ENCODE measurements around the gene CDS1. TPM values are rescaled to one million over a fixed set of nuclear protein-coding genes. Genes with fewer than 3 reads are reported as not detected.

Gene CDS1
- total and polyA plus RNA-seq, 8 donors = 3.2 to 62.6 (median 6.7) TPM

DNA sequence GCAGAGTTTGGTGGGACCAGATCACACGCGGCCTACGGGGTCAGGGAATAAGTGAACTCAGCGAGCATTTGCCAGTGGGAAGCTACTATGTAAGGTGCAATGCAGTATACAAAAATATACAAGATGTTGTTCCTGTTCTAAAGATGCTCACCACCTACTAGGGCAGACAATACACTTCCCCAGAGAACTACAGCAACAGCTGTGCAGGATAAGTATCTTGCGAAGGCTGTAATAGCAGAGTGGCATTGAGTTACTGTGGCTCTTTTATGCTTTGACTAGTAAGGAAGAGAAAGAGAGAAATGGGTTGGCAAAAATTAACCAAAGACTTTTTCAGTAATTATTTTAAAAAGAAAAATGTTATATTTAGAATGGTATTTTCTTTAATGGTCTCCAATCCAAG is 61.2 kb downstream of the CDS1 start:
- Histone ChIP-seq H3K9me3 (no peaks in the 10 kb centered on the region), H3K36me3 (peaks cover 0 to 19% (median 5%) of the 10 kb centered on the region in 4 donors), H3K4me1 (peaks cover 0 to 9% (median 4%) of the 10 kb centered on the region in 4 donors), H3K4me3 (no peak overlapping the region), H3K27ac (no peak overlapping the region), H3K27me3 (no peaks in the 10 kb centered on the region)
- no peak for TF ChIP-seq POLR2AphosphoS5 (IDR thresholded peaks at IDR 0.05)
- TF ChIP-seq, protein P1, sequence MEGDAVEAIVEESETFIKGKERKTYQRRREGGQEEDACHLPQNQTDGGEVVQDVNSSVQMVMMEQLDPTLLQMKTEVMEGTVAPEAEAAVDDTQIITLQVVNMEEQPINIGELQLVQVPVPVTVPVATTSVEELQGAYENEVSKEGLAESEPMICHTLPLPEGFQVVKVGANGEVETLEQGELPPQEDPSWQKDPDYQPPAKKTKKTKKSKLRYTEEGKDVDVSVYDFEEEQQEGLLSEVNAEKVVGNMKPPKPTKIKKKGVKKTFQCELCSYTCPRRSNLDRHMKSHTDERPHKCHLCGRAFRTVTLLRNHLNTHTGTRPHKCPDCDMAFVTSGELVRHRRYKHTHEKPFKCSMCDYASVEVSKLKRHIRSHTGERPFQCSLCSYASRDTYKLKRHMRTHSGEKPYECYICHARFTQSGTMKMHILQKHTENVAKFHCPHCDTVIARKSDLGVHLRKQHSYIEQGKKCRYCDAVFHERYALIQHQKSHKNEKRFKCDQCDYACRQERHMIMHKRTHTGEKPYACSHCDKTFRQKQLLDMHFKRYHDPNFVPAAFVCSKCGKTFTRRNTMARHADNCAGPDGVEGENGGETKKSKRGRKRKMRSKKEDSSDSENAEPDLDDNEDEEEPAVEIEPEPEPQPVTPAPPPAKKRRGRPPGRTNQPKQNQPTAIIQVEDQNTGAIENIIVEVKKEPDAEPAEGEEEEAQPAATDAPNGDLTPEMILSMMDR (IDR thresholded peaks at IDR 0.05) = no peak
- no peak for TF ChIP-seq POLR2A (IDR thresholded peaks at IDR 0.05)
- TF ChIP-seq EP300 (IDR thresholded peaks at IDR 0.05) = no peak
- intact Hi-C loops (cut with DNase I; ENCODE audit: low total_unique reads) = no loop called here
- no peak for DNase-seq
- 86 to 91% (median 91%) methylated on average over 5 of the region's 5 CpGs for WGBS, 5 donors

- intact Hi-C loops (cut with DNase I; ENCODE audit: low total_unique reads) = no loop called here
- no peak overlapping the region for H3K4me3 ChIP-seq
- no peak overlapping the region for H3K27ac ChIP-seq
- peaks cover 0 to 15% (median 6%) of the 10 kb centered on the region in 4 donors for H3K4me1 ChIP-seq
- H3K36me3 ChIP-seq = peaks cover 0 to 6% (median 0%) of the 10 kb centered on the region in 4 donors
- WGBS, 5 donors = 44 to 84% (median 70%) methylated on average over 2 of the region's 2 CpGs
- TF ChIP-seq, protein P1 (IDR thresholded peaks at IDR 0.05) = no peak
- no peak for TF ChIP-seq POLR2A (IDR thresholded peaks at IDR 0.05)
- no peak for TF ChIP-seq POLR2AphosphoS5 (IDR thresholded peaks at IDR 0.05)
- no peak for TF ChIP-seq EP300 (IDR thresholded peaks at IDR 0.05)
- no peak for DNase-seq
- H3K27me3 ChIP-seq = no peaks in the 10 kb centered on the region
- H3K9me3 ChIP-seq = no peaks in the 10 kb centered on the region
Observed at GRCh38 chr4:84647312-84647884, 64.5 kb downstream of the CDS1 start.

DNA sequence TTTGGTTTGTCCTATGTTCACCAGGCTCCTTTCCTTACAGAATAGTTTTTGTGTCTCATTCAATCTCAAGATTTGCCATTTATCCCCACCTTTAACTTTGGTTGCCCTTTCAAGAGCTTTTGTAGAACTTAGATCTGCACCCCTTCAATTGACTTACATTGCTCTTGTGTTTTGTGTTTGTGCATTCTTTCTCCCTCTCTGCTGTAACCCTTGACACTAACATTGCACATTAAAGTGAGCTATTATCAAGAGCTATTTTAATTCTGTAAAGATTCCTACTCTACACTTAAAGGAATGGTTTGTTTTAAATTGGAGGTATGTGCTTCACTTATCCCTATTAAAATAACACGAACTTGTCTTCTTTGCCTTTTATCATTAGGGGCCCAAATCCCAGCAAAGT is 65.3 kb downstream of the CDS1 start:
- 17 to 78% (median 52%) methylated on average over 1 of the region's 1 CpG for WGBS, 5 donors
- Histone ChIP-seq H3K4me3 (no peak overlapping the region), H3K27me3 (no peaks in the 10 kb centered on the region), H3K9me3 (no peaks in the 10 kb centered on the region), H3K4me1 (peaks cover 0 to 15% (median 6%) of the 10 kb centered on the region in 4 donors), H3K36me3 (peaks cover 0 to 6% (median 0%) of the 10 kb centered on the region in 4 donors), H3K27ac (no peak overlapping the region)
- no peak for TF ChIP-seq POLR2A (IDR thresholded peaks at IDR 0.05)
- no peak for TF ChIP-seq POLR2AphosphoS5 (IDR thresholded peaks at IDR 0.05)
- TF ChIP-seq, protein P1 (IDR thresholded peaks at IDR 0.05) = no peak
- no peak for TF ChIP-seq EP300 (IDR thresholded peaks at IDR 0.05)
- no peak for DNase-seq
- intact Hi-C loops (cut with DNase I; ENCODE audit: low total_unique reads) = no loop called here

DNA sequence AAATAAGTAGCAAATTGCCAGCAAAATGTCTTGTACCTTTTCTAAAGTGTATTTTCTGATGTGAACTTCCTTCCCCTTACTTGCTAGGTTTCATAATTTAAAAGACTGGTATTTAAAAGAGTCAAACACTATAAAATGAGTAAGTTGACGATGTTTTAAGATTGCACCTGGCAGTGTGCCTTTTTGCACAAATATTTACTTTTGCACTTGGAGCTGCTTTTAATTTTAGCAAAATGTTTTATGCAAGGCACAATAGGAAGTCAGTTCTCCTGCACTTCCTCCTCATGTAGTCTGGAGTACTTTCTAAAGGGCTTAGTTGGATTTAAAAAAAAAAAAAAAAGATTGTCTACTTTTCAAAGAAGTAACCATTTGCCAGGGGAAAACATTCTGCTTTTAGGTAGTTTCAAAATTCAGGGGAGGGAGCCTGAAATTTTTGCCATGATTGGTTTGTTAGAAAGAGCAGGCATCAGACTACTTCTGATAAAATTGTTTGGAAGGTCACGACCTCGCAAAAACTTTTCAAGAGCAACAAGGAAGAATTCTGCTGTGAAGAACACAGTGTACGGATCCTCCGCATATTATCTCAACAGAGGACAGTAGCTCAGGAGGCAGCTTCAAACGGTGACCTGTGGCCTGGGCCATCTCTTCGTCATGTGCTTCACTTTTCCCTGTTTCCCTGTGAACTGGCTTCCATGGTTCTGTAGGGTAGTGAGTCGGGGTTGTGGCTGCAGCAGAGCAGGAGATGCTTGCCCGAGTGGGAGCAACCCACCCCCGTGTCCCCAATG is 66.1 kb downstream of the CDS1 start:
- peak overlapping the region in 1 of 5 donors; percentile 14 for H3K27ac ChIP-seq
- peaks cover 0 to 15% (median 6%) of the 10 kb centered on the region in 4 donors for H3K4me1 ChIP-seq

More for the DNA sequence above, 66.1 kb downstream of the CDS1 start:
- intact Hi-C loops (cut with DNase I; ENCODE audit: low total_unique reads) = no loop called here
- DNase-seq = peak in 1 of 2 donors; percentile 36
- Histone ChIP-seq H3K4me3 (no peak overlapping the region), H3K9me3 (no peaks in the 10 kb centered on the region), H3K36me3 (no peaks in the 10 kb centered on the region), H3K27me3 (no peaks in the 10 kb centered on the region)
- TF ChIP-seq, protein P1 (IDR thresholded peaks at IDR 0.05) = no peak
- TF ChIP-seq POLR2AphosphoS5 (IDR thresholded peaks at IDR 0.05) (no peak), POLR2A (IDR thresholded peaks at IDR 0.05) (no peak), EP300 (IDR thresholded peaks at IDR 0.05) (no peak)
- WGBS, 5 donors = 60 to 74% (median 66%) methylated on average over 10 of the region's 10 CpGs

All from stomach (tissue), 9 donors.